ENCODE measurements around the gene MYL11.

DNA sequence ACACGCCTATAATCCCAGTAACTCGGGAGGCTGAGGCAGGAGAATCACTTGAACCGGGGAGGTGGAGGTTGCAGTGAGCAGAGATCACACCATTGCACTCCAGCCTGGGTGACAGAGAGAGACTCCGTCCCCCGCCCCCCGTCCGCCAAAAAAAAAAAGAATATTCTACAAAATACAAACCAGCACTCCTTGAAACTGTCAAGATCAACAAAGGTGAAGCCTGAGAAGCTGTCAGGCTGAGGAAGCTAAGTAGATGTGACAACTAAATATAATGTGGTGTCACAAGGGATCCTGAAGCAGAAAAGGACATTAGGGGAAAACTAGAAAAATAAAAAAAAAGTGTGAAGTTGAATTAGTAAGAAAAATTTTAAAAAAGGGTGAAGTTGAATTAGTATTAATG lies 25.7 kb upstream of the MYL11 start:
- TF ChIP-seq, protein P1, sequence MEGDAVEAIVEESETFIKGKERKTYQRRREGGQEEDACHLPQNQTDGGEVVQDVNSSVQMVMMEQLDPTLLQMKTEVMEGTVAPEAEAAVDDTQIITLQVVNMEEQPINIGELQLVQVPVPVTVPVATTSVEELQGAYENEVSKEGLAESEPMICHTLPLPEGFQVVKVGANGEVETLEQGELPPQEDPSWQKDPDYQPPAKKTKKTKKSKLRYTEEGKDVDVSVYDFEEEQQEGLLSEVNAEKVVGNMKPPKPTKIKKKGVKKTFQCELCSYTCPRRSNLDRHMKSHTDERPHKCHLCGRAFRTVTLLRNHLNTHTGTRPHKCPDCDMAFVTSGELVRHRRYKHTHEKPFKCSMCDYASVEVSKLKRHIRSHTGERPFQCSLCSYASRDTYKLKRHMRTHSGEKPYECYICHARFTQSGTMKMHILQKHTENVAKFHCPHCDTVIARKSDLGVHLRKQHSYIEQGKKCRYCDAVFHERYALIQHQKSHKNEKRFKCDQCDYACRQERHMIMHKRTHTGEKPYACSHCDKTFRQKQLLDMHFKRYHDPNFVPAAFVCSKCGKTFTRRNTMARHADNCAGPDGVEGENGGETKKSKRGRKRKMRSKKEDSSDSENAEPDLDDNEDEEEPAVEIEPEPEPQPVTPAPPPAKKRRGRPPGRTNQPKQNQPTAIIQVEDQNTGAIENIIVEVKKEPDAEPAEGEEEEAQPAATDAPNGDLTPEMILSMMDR (IDR thresholded peaks at IDR 0.05; ENCODE audit: borderline replicate concordance, extremely low read depth, low read length, poor library complexity, severe bottlenecking): no peak
- no peak for TF ChIP-seq EZH2 (IDR thresholded peaks at IDR 0.05; ENCODE audit: borderline replicate concordance, low read depth, low read length, severe bottlenecking)
